Osteocyte (in vitro differentiated cells): ENCODE measurements around the gene CD27. TPM values are rescaled to one million over a fixed set of nuclear protein-coding genes. Genes with fewer than 3 reads are reported as not detected.
A peak's percentile ranks its signal among the peaks of the same experiment; 100 is the strongest.

Source experiments
- DNase-seq: peaks from one replicate; pipeline ENCODE4 v3.0.0; 2021; ENCODE audit warnings: mixed read lengths; ENCODE audit not compliant: unreplicated experiment; ENCODE audit errors: extremely low spot score
- H3K27ac Mint-ChIP-seq: one replicate; pipeline ENCODE4 v1.8.0; 2021; ENCODE audit warnings: mild to moderate bottlenecking, mixed read lengths; ENCODE audit not compliant: unreplicated experiment
- H3K27me3 Mint-ChIP-seq: one replicate; pipeline ENCODE4 v1.8.0; 2021; ENCODE audit warnings: mixed read lengths; ENCODE audit not compliant: unreplicated experiment
- H3K36me3 Mint-ChIP-seq: one replicate; pipeline ENCODE4 v1.8.0; 2021; ENCODE audit warnings: mixed read lengths; ENCODE audit not compliant: unreplicated experiment
- H3K4me1 Mint-ChIP-seq: one replicate; pipeline ENCODE4 v1.8.0; 2021; ENCODE audit warnings: mixed read lengths; ENCODE audit not compliant: unreplicated experiment
- H3K4me3 Mint-ChIP-seq: one replicate; pipeline ENCODE4 v1.8.0; 2021; ENCODE audit warnings: mild to moderate bottlenecking, moderate library complexity, mixed read lengths; ENCODE audit not compliant: unreplicated experiment
- H3K9me3 Mint-ChIP-seq: one replicate; pipeline ENCODE4 v1.8.0; 2021; ENCODE audit warnings: mixed read lengths; ENCODE audit not compliant: unreplicated experiment
- total RNA-seq: library from RNA; stranded (reverse); gene quantifications from 2 replicates; pipeline ENCODE4 v1.2.1, GENCODE V29; 2021
- TF ChIP-seq, protein P1 (sequence below): fragments of 200-600 bp; sonication (generic); IDR thresholded peaks from 2 replicates; pipeline ENCODE4 v1.5.0; 2021; ENCODE audit warnings: antibody characterized with exemption, mild to moderate bottlenecking, moderate library complexity

The CD27 gene
- total RNA-seq, 1 donor from 2014 or later: not detected

DNA sequence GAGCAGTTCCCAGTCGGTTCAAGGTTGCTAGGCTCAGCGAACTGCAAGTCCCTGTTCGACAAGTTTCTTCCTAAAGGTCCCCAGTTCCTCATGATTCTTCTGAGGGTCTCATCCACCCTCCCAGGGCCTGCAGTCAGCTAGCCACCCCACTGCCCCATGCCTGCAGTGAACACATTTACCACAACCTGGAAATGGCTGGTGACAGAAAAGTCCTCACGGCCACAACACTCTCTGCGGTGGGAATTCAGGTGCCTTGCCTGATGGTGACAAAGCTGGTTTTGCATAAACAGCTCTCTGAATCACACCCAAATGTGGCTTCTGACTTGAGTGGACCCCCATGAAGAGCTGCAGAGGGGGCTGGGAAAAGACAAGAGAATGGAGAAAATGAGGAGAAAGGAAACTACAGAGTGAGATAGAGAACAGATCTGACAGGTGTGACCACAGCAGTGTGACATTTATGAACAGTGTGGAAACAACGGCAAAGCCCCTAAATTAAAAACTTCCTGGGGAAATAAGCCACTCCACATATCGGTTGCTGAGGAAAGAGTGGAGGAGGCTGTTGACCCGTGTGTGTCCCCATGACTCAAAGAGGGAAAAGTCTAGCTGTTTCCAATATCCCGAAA lies 1.3 kb upstream of the CD27 start:
- Mint-ChIP-seq H3K9me3 (no peaks in the 10 kb centered on the region), H3K4me1 (no peaks in the 10 kb centered on the region), H3K36me3 (peaks cover 6% of the 10 kb centered on the region), H3K4me3 (no peak overlapping the region), H3K27ac (no peak overlapping the region), H3K27me3 (no peaks in the 10 kb centered on the region)
- TF ChIP-seq, protein P1, sequence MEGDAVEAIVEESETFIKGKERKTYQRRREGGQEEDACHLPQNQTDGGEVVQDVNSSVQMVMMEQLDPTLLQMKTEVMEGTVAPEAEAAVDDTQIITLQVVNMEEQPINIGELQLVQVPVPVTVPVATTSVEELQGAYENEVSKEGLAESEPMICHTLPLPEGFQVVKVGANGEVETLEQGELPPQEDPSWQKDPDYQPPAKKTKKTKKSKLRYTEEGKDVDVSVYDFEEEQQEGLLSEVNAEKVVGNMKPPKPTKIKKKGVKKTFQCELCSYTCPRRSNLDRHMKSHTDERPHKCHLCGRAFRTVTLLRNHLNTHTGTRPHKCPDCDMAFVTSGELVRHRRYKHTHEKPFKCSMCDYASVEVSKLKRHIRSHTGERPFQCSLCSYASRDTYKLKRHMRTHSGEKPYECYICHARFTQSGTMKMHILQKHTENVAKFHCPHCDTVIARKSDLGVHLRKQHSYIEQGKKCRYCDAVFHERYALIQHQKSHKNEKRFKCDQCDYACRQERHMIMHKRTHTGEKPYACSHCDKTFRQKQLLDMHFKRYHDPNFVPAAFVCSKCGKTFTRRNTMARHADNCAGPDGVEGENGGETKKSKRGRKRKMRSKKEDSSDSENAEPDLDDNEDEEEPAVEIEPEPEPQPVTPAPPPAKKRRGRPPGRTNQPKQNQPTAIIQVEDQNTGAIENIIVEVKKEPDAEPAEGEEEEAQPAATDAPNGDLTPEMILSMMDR: no peak
- no peak for DNase-seq

DNA sequence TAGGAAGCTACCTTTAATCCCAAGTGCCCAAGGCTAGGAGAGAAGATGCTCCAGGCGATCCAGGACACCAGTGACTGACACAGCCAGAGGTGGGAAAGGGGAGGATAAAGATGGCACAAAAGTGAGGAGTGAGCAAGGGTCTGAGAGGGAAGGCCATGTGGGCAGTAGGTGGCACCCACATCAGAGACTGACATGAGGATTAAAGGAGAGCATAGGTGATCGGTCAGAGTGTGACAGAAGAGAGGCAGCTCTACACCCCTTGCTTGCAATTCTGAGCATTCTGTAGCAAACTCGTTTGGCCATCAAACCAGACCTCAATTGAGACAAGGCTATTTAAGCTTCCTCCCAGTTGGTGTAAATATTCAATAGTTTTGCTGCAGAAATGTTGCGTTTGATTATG lies 724 bp upstream of the CD27 start:
- TF ChIP-seq, protein P1: no peak
- Mint-ChIP-seq H3K4me3 (no peak overlapping the region), H3K27ac (no peak overlapping the region), H3K36me3 (peaks cover 6% of the 10 kb centered on the region), H3K27me3 (no peaks in the 10 kb centered on the region), H3K4me1 (no peaks in the 10 kb centered on the region), H3K9me3 (no peaks in the 10 kb centered on the region)
- no peak for DNase-seq

DNA sequence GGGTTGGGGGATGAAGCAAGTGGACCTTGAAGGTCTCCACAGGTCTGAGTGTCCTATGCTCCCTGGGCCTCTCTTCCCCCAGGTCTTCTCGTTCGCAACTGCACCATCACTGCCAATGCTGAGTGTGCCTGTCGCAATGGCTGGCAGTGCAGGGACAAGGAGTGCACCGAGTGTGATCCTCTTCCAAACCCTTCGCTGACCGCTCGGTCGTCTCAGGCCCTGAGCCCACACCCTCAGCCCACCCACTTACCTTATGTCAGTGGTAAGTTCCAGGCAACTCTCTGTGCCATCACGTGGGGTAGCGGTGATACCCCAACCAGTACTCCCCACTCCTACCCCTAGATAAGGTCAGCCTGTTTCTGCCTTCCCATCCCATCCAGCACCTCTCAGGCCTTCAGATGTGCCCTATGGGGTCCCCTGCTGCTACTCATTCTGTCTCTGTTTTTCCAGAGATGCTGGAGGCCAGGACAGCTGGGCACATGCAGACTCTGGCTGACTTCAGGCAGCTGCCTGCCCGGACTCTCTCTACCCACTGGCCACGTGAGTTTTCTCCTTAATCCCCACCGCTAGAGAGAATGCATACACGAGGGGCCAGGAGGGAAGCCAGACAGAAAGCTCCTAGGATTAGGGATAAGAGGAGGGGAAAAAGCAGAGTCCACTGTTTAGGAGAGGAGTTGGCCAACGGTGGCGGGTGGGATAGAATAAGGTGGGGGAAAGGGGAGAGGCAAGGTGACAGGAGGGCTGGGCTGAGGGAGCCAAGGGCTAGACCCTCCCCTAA lies 5.5 kb downstream of the CD27 start:
- Mint-ChIP-seq H3K27ac (peak overlapping the region; percentile 99), H3K27me3 (no peaks in the 10 kb centered on the region), H3K4me1 (peaks cover 29% of the 10 kb centered on the region), H3K4me3 (peak overlapping the region; percentile 85), H3K9me3 (no peaks in the 10 kb centered on the region), H3K36me3 (peaks cover 9% of the 10 kb centered on the region)
- TF ChIP-seq, protein P1: no peak
- DNase-seq: no peak

DNA sequence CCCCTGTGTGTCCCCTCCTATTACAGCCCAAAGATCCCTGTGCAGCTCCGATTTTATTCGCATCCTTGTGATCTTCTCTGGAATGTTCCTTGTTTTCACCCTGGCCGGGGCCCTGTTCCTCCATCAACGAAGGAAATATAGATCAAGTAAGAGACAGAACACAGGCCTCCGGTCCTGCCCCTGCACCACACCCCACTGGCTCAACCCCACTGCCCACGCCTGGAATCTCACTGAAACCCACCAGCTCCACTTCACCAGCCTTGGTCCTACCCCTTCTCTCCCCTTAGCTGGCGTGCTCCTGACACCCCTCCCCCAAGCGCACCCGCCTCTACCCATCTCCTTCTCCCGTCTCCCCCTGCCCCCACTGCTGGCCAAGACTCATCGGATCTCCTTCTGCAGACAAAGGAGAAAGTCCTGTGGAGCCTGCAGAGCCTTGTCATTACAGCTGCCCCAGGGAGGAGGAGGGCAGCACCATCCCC lies 6.2 kb downstream of the CD27 start:
- no peak for DNase-seq
- Mint-ChIP-seq H3K36me3 (peaks cover 9% of the 10 kb centered on the region), H3K9me3 (no peaks in the 10 kb centered on the region), H3K4me1 (peaks cover 29% of the 10 kb centered on the region), H3K4me3 (peak overlapping the region; percentile 85), H3K27ac (peak overlapping the region; percentile 99), H3K27me3 (no peaks in the 10 kb centered on the region)
- TF ChIP-seq, protein P1: no peak
